GM21576 (cell line): ENCODE data around the gene SIGLEC12.
"Not testable (repeated sequence)": the region's sequence is repeated elsewhere in the genome, so short reads cannot be mapped to it uniquely, and the experiment has no call there.

Experiments used
- ATAC-seq: cut with Tn5 transposase; IDR thresholded peaks from one replicate; pipeline ENCODE4 v1.9.1; 2021; ENCODE audit warnings: mild to moderate bottlenecking, moderate library complexity; ENCODE audit not compliant: unreplicated experiment

SIGLEC12 gene

DNA sequence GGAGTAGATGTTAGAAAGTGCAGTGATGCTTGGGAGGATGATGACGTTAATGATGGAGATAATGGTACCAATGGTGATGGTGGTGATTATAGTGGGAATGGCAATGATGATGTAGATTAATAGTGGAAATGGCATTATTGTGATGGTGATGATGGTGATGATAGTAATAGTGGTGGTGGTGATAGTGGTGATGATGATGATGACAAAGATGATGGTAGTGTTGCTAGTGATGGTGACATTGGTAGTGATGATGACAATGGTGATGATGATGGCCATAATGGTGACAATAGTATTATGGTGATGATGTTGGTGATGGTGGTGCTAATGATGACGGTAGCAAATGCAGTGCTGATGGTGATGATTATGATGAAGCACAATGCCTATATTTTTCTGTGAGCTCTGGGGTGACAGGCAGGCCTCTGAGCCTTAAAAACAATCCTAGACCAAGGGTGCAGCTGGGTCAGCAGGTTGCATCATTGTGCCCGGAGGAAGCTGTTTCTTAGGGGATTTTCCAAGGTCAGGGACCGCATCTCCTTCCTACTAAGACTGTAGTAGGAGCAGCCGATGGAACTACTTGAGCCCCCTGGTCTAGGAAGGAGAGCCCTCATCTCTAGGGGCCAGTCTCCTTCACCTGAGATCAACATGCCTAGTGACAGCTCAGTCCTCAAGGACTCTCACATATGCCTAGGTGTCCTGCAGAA lies 15.5 kb downstream of the SIGLEC12 start:
- ATAC-seq: no peak

DNA sequence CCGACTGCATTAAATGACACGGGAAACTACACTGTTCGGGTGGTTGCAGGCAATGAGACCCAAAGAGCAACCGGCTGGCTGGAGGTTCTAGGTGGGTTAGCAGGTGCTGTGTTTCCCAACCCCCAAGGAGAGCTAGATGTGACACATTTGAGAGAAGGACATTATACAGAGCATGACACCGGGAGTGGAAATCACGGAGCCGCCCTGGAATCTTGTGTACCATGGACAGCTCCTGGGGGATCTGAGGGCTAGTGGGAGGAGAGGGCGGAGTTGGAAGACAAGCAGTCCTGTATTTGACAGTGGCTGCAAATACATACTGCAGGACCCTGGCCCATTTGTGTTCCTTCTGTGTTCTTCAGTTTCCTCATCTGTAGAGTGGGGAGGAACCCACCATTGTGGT lies 21.0 kb downstream of the SIGLEC12 start:
- ATAC-seq: no peak

DNA sequence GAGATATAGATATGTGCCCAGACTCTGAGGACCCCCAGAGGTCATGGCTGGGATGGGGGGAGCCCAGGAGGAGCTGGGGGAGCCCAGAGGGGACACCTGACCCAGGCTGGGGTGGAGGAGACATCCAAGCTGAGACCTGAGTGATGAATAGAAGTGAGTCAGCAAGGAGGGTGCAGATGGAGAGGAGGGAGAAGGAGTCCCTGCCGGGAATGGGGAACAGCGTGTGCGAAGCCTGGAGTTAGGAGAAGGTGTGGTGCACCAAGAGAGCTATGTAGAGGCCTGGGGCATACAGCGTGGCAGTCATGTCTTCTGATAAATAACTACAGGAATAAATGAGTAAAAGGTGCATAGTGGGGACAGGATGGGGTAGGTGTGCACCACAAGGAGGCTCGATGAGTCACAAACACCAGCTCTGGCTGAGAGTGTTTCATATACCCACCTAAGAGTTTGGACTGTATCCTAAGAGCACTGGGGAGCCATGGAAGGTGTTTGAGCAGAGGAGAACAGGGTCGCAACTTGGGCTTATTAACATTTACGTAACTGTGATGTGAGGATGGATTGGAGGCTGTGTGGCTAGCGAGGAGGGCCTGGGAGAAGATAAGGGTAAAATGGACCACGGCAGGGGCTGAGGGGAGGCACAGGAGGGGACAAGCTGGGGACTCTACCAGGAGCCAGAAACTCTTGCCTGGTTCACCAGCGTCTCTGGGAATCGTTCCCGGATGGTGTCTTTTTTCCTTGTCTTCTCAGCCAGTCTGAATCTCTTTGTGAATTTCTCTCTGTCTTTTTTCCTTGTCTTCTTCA lies 21.9 kb downstream of the SIGLEC12 start:
- no peak for ATAC-seq

DNA sequence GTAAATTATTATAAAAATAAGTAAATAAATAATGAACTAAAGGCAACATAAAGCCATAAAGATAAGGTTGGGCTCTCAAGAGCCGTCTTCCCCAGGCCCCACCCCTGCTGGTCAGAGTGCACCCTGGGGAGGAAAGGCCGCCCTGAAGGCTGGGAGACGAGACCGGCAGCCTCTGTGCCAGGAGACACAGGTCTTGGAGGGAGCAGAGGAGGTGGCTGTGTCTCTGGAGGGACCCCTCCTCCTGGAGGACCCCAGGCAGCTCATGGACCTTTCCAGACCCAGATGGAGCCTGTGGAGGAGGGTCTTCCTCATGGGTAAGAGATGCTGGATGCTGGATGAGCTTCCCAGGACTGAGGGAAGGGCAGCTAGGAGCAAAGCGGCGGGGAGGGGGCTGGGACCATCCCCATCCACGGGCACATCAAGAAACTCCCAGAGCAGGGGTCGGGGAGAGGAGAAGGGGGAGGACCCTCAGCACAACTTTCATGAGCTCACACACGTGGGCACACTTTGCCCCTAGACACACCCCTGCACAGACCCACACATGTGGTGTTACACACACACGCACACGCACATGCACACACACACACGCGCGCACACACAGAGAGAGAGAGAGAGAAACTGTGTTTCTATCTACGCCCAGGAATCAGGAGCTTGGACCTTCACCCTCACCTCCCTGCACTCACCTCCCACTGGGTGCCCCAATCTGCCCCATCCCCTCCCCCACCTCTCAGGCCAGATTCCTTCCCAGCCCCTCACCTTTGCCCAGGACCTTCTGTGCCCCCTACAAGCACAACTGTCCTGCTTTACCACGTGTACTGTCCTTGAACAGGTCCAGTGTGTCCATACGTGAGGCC lies 23.0 kb downstream of the SIGLEC12 start, which contains the start of gene CEACAM18:
Gene CEACAM18, plus strand, starts transcription at position 159 of the 854 bp plus-strand sequence.
- no peak for ATAC-seq

DNA sequence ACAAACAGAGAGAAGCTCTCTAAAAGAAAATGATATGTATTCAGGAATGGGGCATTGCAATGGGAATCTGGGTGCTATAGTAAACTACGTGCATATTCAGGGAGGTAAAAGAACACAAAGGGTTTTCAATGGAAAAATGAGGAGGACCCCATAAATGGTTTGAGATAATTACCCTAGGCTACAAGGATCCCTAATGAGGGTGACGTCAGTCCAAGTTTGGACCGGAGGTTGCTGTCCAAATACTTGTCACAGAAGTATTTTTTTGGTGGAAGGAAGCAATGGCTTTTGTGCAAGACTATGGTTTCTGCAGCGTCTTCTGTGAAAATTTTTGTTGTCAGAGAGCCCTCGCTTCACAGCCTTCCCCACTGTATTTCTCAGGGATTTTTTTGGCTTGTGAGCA lies 24.3 kb downstream of the SIGLEC12 start:
- ATAC-seq: no peak

DNA sequence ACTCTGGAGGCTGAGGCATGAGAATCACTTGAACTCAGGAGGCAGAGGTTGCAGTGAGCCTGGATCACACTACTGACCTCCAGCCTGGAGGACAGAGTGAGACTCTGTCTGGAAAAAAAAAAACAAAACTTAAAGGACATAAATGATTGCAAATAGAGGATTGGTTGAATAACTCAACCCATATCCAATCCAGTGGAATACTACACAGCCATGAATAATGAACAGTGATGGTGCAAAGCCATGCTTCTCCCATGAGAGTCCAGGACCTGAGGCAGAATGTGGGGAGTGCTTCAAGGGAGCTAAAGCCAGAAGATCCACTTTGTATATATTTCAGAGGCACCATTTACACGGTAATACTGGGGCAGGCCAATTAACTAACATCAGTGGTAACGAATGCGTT lies 25.4 kb downstream of the SIGLEC12 start:
- ATAC-seq: no peak

DNA sequence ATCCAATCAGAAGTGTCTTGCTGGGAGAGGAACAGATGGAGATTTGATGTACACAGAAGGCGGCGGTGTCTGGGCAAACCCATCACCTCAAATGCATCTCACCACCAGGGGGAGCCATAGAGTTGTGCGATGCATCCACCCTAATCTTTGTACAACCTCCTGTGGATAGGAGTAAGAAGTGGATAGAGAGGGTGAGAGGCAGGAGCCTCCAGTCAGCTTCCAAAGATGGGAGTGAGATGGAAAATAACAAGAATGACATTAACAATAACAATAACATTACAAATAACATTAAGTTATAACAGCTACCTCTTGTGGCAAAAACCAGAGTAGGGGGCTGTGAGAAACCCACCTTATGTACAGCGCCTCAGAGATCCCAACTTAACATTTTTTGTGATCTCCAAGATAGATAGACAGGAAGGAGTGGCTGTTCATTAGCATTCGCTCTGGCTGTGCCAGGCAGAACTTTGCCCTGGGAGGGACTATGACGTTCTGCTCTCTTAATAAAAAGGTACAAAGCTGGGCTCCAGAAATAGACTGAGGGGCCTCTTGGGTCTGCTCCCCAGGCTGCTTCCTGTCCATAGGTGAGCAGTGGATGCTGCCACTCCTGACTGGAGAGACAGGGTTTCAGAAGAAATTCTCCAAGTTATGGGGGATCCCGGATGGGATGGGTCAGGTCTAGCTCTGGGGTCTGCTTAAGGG lies 28.4 kb downstream of the SIGLEC12 start:
- ATAC-seq: no peak

DNA sequence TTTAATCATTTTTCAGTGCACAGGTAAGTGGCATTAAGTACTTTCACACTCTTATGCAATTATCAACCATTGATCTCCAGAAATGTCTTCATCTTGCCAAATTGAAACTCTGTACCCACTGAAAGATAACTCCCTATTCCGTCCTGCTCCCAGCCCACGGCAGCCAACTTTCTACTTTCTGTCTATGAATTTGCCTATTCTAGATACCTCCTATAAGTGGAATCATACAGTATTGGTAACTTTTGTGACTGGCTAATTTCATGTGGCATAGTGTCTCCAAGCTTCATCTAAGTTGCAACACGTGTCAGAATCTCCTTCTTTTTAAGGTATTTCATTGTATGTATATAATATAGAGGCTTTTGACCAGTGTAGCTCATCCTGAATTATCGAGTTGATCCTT lies 29.0 kb downstream of the SIGLEC12 start:
- no peak for ATAC-seq

DNA sequence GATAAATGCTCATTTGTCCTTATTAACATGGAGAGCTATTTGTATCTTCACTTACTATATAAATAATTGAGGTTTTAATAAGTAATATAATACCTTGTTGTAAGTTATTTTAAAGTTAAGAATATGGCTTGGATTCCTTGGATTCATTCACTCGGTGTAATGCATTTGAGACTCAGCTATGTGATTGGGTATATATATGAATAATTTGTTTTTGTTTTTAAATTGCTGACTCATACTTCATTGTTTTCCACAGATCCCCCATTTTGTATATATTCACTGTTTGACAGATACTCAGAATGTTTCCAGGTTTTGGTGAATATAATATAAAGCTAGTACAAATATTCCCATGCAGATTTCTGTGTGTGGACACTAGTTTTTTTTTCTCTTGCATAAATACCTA lies 30.1 kb downstream of the SIGLEC12 start:
- ATAC-seq: no peak

DNA sequence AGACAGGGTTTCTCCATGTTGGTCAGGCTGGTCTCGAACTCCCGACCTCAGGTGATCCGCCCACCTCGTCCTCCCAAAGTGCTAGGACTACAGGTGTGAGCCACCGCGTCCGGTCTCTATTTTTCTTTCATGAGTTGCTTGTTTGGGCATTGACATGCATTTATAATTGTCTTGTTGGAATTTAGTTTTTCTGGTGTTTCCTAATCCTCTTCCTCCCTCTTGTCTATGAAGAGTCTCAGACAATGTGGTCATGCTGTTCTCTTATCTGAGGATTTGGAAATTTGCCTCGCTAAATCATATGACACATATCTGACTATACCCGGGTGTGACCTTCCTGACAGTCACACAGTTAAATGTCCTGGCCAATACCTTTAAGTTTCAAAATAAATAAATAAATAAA lies 30.6 kb downstream of the SIGLEC12 start:
- no peak for ATAC-seq

DNA sequence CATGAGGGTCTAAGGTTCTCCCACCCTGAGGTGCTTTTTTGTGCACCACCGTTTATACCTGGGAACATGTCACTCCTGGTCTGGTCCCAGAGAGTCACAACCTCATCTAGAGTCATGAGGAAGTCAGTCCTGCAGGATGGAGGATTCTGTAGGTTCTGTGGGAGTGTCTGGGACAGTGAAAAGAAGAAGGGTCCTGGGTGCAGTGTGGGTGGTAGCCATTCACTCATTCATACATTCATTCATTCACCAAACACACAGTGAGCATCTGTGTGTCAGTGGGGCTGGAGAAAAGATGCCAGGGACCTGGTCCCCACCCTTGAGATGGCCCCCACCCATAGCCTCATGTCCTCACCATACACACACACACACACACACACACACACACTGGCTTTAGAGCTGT lies 32.0 kb downstream of the SIGLEC12 start:
- no peak for ATAC-seq

DNA sequence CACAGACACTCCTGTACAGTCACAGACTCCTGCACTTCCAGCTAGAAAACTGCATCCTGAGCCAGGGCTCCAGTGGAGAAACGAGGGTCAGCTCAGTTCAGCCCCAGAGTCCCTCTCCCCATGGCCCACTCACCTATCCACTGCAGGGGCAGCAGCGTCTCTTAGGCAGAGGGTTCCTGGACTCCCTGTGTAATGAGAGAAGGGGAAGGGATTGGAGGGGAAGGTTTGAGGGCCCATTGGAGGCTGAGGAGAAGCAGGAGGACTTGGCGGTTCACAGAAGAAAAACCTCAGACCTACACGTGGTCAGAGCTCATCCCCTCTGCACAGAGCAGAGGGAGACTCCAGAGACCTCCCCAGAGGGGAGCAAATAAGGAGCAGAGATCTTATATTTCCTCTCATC lies 32.4 kb downstream of the SIGLEC12 start:
- ATAC-seq: no peak

DNA sequence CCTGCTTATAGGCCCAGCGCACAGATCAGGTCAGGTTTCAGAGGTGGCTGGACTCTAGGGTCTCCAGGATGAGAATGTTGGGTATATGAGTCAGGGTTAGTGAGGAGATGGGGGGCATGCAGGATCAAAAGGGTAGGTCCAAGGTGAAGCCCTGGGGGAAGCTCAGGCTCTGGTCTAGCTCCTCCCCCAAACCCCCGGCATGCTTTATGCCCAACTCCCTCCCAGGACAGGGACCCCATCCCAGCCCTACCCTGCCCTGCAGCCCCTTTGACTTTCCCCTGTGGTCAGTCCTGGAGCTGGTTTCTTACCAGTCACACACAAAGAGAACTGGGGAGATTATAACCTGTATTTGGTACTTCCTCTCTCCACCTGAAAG lies 33.1 kb downstream of the SIGLEC12 start:
- ATAC-seq: no peak

DNA sequence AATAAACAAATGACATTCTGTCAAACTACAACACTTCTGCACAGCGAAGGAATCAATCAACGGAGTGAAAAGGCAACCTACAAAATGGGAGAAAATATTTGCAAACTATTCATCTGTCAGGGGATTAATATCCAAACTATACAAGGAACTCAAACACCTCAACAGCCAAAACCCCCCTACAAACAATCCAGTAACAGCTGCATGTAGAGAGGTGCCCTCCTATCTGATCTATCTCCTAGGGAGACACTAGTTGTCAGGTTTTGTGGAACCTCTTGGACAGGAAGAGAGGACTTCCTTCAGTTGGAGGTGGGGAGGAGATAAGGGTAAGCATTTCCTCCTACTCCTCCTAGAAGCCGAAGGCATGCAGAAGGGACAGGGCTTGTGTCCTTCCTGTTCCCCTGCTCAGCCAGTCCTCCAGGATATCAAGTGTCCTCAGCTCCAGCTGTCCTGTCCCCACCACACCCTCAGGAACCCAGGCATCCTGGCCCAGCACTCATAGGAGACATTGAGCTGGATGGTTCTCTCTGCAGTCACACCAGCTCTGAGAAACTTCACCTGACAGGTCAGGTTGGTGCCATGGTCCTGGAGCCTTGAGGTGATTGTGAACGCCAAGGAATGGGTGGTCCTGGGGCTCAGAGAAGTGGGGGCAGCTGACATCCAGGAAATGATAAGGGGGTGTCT lies 33.6 kb downstream of the SIGLEC12 start:
- ATAC-seq: no peak

DNA sequence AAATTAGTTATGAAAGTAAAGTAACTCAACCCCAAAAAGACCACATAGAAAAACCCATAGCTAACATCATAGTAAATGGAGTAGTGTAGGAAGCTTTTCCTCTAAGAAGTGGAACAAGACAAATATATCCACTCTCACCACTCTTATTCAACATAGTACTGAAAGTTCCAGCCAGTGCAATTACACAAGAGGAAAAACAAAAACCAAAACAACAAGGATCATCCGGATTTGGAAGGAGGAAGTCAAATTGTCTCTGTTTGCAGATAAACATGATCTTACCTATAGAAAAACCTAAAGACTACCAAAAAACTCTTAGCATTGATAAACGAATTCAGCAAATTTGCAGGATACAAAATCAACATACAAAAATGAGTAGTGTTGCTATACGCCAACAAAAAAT lies 34.9 kb downstream of the SIGLEC12 start:
- no peak for ATAC-seq

DNA sequence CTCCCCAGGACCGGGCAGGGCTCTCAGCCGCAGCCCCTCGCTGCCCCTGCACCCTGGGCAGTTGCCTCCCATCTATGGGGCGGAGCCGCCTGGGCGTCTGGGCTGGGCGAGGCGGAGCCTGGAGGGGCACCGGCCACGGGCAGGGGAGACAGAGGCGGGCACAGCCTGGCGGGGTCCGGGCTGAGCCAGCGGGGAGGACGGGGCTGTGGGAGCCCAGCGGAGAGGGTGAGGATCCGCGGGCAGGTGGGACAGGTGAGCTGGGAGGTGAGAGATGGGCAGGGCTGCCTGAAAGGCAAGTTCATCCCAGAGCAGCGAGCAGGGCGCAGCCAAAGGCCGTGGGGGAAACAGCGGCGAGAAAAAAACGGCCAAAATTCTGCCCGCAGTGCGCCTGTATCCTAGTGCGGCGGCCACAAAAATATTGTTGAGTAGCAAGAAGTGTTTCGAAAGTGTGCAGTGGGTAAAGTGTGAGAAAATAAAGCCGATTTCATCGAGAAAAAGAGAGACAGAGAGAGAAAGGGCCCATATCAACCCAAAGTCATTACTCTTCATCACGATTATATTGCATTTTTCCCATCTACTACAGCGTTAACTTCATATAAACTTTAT lies 37.5 kb downstream of the SIGLEC12 start:
- not testable (repeated sequence) for ATAC-seq

DNA sequence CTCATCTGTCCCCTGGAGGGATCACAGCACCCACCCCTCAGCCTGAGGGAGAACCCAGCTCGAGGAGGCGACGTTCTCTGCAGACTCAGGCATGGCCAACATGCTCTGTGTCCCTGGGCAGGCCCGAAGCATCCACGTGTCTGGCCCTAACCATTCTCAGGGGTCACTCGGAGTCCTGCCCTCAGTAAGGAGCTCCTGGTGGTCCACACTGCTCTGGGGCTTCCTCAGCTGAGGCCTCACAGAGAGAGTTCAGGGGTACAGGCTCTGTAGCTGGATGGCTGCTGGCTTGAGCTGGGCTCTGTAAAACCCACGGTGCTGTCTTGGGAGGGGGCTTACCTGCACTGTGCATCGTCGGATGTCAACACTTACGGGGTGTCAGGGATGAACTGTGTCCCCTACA lies 38.9 kb downstream of the SIGLEC12 start:
- ATAC-seq: no peak

DNA sequence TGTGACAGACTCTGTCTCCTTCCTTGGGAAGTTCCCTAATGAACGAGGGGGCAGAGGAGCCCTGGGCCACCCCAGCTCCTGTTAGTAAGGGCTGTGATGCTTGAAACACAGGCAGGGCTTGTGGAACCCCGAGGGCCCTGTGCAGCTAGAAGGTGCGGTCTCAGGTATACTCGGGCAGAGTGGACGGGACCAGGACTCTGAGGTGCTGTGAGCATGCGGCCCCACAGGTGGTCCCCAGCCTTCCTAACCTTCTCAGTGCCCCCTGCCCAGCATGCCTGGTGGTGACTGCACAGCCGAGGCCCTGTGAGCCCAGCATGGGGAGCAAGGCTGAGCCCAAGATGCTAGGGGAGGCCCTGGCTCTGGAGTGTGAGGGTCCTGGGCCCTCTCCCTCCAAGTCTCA lies 39.3 kb downstream of the SIGLEC12 start:
- no peak for ATAC-seq

DNA sequence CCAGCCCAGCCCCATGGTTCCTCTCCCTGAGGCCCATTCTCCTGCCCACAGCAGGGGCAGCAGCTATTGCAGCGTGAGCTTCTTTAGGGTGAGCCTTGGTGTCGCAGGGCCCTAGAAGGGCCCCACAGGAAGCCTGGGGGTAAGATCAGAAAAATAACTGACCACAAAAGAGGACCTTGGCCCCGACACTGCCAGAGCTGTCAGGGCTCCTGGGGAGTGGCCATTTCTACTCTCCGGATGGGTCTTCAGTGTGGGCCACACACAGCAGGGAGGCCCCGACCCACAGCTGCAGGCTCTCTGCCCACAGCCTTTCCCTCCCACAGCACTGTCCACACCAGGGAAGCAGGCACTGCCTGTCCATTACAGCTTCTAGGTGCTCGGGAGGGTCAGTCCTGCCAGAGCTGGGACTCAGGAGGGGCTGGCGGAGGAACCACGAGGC lies 39.9 kb downstream of the SIGLEC12 start:
- no peak for ATAC-seq
